Fibroblast of skin of right quadriceps (primary cell): ENCODE results near the gene BRMS1.
"Not testable (repeated sequence)": the region's sequence is repeated elsewhere in the genome, so short reads cannot be mapped to it uniquely, and the experiment has no call there.

ENCODE experiments used
- DNase-seq: peaks from one replicate; pipeline ENCODE4 v3.0.0-alpha.2; 2013

BRMS1 gene

DNA sequence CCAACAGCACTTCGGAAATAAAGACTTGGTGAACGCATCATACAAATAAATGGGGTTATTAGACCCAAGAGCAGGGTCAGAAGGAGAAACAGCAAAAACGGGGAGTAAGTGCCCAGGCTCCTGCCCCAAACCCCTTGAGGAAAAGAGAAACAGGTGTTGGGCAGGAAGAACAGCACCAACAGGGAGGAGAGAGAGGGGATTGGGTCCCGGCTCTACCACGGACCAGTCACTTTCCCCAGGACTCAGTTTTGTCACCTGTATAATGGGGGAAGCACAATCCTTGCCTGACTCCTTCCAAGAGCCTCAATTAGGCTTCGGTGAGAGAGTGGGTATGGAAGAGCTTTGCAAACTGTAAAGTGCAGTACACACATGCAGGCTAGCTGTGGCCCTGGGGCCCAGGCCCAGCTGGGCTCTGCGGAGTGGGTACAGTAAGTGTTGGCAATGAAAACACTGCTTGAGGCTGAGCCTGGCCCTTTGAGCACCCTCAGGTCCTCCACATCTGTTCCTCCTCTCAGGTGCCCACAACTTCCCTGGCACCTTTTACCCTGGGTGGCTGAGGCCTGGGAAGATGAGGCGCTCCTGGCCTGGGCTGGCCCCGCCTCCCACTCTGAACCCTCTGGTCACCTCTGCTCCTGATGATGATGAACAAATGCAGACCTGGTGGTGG, 17.7 kb upstream of the BRMS1 start:
- DNase-seq = no peak

DNA sequence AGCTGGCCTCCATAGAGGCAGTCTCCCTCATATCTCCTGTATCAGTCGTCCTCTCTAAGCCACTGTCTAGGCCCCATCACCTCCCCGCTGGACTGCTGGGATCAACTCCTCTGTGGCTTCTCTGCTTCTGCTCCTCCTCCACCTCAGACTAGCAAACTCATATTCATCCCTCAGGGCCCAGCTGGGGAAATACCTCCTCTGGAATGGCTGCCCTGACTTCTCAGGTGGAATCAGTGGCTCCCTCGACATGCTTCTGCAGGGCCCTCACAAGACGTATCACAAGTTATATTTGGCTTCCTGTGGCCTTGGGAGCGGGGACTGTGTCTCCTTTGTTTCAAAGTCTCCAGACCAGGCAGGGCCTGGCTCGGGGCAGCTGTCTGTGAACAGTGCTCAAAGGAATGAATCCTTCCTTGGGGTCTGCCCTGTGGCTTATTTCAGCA, 16.6 kb upstream of the BRMS1 start:
- DNase-seq = no peak

DNA sequence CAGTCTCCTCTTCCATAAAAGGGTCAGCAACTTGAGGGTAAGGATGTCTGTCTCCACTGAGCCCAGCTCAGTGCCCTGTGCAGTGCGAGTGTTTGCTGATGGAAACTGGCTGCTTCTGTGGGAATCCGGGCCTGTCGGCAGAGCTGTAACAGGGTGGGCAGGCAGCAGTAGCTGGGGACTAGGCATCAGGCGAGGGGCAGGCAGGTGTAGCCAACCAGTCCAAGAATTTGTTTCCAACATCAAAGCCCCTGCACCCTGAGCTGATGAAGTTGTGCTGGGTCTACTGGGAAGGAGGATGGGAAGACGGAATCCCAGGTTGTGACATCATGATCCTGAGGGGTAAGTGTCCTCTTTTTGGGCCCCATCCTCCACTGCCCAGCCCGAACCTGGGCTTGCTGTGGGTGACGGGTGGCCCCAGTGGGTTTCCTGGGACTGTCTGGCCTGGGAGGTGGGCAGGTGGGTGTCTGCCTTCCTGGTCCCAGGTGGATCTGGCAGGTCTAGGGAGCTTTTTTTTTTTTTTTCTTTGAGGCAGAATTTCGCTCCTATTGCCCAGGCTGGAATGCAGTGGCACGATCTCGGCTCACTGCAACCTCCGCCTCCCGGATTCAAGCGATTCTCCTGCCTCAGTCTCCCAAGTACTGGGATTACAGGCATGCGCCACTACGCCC, 15.6 kb upstream of the BRMS1 start:
- no peak for DNase-seq

DNA sequence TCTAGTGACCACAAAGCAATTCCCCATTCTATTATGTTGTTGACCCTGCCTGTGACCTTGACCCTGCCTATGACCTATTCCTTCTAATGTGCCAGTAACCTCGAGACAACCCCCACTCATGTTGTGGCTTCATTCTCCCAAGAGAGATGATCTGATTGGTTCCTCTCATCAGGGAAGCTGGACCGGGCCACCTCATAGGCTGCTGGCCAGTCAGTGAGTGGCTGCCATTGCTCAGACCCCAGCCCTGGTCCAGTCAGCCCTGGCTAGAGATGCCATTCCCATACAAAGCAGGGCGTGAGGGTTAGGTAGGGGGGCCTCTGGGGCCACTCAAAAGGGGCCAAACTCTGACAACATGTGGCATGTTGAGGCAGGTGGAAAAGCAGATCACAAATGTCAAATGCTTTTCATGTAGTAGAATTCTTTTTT, 14.8 kb upstream of the BRMS1 start:
- no peak for DNase-seq

DNA sequence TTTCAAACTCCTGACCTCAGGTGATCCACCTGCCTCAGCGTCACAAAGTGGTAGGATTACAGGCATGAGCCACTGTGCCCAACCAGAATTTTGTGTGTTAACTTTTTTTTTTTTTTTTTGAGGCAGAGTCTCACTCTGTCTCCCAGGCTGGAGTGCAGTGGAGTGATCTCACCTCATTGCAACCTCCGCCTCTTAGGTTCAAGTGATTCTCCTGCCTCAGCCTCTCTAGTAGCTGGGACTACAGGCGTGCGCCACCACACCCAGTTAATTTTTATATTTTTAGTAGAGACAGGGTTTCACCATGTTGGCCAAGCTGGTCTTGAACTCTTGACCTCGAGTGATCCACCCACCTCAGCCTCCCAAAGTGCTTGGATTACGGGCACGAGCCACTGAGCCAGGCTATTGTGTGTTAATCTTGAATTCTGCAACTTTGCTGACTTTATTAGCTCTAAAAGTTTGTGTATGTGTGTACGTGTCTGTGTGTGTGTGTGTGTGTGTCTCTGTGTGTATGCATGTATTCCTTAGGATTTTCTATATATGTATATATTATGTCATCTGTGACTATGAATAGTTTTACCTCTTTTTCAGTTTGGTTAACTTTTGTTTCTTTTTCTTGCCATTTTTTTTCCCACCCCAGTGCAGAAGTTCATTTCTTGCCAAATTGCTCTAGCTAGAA, 5.8 kb upstream of the BRMS1 start:
- not testable (repeated sequence) for DNase-seq

DNA sequence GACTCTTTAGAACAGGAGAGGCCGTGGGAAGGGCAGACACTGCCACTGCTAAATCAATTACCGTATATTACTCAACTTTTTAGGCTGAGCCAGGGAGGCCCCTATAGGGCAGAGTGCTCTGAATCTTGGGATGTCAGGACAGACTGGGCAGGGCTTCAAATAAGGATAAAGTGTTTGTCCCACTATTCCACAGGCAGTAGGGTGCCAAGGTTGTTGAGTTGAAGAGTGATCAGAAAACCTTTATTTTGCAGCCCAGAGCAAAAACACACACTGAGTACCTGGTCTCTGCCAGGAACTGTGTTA, 4.1 kb upstream of the BRMS1 start:
- no peak for DNase-seq

DNA sequence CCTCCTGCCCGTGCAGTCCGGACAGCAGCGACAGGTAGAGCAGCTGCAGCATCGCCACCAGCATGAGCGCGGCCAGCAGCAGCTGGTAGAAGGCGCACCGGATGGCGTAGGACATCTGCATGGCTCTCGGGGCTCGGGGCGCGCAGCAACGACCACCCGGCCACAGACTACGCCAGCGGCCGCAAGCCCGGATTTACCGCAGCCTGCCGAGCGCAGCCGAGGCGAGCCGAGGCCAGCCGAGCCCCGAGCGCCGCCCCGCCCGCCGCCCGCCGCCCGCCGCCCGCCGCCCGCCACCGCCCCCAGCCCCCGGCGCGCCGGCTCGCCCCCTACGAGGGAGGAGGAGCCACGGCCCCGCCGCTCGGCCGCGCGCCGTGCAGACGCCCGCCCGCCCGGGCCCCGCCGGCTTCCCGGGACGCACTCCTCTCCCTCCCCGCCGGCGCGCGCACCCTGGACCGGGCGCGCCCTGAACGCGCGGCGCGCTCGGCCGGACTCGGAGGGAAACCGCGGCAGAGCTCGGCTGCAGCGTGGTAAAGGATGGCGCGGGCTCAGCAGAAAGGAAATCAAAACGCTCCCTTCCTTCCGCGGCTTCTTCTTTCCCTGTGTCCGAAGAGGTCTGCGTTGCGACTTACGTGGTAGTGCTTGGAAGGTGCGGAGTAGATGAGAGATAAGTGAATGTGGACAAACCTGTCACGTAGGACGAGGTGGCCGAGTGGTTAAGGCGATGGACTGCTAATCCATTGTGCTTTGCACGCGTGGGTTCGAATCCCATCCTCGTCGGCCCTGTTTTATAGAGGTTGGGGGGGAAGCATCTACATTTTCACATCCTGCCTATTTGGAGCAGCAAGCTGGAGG, 2.7 kb upstream of the BRMS1 start, which contains the start of gene B4GAT1:
B4GAT1 (minus strand) TSS at position 205 of the 852 bp plus-strand sequence; CDS start at position 121, 84 bp downstream.
- peak; percentile 93 for DNase-seq

DNA sequence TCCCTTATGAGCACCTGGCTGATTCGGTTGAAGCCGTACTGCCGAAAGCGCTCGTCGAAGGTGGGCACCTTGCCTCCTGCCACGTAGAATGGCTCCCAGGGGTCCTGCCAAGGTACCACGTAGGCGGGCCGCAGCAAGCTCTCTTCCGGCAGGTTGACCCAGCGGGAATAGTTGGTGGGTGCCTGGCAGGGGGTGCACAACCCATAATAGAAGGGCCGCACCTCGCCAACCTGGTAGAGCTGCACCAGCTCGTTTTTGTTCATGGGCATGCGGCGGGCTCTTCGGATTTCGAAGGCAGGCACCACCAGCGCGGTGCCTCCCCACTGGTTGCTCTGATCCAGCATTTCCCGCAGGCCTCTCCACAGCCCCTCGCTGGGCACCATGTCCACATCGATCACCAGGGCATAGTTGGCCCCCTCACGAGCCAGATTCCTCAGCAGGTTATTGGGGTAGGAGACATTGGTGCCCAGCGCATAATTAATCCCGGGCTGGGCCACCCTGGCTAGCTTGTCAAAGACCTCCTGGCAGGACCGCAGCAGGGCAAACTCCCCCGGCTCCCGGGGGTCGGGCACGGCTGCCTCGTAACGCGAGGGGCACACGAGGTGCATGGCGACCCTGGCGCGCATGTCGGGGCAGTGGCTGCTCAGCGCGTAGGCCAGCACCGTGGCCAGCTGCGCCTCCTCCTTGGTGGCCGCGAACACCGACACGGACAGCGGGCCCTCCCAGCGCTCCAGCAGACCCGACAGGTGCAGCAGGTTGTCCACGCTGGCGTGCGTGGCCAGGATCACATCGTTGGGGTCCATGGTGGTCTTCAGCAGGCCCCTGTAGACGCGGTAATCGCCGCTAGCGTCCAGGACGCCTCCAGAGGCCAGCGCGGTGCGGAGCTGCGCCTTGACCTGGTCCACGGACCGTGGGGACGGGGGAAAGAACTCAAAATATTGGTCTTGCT, 1.8 kb upstream of the BRMS1 start:
- no peak for DNase-seq

DNA sequence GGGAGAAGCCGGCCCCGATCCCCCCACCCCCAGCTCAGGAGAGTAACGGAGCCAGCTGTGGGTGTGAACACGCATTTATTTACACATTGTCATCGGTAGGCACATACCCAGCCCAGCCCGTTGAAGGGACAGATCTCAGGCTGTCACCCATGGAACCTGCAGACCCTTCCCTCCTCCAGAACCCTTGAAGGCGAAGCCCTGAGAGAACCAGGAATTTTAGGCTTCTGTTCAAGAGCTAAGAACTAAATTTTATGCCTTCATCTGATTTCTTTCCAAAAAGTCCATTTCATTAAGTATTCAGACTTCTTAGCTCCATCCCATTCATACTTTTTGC, 379 bp upstream of the BRMS1 start:
- no peak for DNase-seq

DNA sequence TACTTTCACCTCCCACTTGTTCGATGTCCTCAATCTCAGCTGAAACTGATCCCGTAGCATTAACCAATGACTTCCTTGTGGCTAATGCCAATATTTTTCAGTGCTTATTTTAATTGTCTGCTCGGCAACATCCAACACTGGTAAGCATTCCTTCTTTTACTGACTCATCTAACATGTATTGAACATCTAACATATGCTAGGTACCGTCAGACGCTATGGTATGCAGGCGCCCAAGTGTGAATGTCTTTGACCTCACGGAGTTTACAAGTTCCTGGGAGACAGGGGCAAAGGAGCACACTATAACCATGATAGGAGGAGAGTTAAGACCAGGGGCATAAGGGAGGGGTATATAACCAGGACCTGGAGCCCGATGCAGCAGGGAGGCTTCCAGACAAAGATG, 1.7 kb downstream of the BRMS1 start:
- DNase-seq = no peak

DNA sequence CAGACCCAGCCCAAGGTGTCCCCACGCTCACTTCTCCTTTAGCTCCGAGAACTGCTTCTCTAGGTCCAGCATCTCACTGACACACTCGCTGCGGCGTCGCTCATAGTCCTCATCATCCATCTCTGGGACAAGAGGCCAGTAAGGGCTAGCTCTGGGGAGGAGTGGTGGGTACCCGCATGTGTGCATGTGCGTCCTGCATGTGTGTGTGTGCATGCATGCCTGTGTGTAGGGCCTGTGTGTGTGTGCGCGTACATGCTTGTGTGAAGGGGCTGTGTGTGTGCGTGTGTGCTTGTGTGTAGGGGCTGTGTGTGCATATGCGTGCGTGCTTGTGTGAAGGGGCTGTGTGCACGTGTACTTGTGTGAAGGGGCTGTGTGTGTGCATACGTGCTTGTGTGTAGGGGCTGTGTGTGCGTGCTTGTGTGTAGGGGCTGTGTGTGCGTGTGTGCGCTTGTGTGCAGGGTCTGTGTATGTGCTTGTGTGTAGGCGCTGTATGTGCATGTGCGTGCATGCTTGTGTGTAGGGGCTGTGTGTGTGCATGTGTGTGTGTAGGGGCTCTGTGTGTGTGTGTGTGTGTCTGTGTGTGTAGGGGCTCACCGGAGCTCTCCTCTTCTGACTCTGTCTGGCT, 3.3 kb downstream of the BRMS1 start:
- DNase-seq = no peak

DNA sequence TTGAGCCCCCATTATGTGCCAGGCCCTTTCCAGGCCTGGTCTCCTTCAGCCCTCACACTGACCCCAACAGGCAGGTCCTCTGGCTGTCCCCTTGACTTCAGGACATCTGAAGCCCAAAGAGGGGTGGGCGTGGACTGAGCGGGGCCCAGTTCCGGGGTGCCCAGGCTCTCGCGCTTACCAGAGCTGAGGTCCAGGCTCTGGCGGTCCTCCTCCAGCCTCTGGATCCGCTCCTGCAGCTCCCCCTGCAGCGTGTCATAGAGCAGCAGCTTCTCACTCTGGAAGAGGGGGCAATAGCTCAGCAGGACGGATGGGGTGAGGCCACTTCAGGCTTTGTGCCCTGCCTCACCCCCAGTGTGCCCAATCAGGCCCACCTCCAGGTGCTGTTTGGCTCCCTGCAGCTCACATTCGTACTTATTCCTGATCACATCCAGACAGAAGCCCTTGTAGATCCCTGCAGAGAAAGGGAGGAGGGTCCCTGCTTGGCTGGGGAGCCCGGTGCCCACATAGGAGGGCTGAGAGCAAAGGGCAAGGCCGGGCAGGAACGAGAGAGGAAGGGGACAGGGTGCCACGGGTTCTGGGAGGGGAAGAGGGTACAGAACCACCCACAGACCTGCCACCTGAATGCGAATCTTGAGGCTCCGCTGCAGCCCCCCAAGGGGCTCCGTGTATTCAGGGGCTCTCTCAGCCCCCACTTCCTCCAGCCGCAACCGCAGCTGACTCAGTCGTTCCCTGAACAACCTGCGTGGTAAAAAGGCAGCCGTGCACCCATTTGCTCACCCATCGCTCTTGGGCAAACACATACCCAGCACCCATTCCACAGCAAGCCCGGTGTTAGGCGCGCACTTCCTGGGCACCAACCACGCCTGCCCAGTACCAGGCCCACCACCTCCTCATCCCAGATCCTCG, 4.1 kb downstream of the BRMS1 start:
- DNase-seq = no peak

DNA sequence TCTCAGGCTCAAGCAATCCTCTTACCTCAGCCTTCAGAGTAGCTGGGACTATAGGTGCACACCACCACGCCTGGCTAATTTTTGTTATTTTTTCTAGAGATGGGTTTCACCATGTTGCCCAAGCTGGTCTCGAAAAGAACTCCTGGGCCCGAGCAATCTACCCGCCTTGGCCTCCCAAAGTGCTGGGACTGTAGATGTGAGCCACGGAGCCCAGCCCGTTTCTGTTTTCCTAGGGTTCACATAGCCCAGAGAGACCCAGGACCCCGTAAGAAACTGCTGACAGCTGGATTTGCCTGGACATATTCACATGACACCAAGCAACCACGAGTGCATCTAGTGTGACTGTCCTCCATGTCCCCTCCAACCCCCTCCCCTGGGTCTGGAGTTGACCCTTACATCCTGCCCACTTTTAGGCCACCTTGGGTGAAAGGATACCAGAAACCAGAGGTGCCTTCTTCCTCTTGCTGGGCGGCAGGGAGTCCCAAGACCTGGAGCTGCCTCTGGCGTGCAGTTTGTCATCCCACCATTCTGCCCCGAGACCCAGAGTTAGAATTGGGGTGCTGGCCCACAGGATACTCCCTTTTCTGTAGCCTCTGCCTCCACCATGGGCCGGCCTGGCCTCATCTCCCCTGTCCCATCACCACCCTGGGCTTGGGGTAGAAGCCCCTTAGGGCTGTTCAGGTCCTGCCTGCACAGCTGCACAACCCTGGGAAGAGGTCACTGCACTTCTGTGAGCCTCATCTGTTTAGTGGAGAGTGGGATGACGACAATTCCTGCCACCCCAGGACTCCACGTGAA, 5.0 kb downstream of the BRMS1 start:
- no peak for DNase-seq

DNA sequence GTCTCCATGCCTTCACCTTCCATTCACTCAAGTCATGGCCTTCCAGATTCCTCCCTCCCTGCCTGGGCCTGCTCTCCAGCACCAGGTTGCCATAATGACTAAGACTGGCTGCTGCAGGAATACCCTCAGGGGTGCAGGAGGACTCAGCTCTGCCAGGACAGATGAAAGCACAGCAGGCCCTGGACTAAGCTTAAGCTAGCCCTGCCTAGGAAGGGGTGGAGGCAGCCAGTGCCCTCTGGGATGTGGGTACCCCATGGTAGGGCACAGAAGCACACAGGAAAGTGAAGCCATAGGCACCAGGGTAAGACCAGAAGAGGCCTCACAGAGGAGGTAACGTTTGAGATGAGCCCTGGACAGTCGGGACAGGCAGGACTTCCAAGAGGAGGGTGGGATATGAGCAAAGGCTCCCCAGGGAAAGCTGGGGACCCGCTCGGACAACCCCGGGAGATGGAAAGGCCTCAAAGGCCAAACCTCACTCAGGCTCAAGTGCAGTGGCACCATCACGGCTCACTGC, 5.7 kb downstream of the BRMS1 start:
- no peak for DNase-seq

DNA sequence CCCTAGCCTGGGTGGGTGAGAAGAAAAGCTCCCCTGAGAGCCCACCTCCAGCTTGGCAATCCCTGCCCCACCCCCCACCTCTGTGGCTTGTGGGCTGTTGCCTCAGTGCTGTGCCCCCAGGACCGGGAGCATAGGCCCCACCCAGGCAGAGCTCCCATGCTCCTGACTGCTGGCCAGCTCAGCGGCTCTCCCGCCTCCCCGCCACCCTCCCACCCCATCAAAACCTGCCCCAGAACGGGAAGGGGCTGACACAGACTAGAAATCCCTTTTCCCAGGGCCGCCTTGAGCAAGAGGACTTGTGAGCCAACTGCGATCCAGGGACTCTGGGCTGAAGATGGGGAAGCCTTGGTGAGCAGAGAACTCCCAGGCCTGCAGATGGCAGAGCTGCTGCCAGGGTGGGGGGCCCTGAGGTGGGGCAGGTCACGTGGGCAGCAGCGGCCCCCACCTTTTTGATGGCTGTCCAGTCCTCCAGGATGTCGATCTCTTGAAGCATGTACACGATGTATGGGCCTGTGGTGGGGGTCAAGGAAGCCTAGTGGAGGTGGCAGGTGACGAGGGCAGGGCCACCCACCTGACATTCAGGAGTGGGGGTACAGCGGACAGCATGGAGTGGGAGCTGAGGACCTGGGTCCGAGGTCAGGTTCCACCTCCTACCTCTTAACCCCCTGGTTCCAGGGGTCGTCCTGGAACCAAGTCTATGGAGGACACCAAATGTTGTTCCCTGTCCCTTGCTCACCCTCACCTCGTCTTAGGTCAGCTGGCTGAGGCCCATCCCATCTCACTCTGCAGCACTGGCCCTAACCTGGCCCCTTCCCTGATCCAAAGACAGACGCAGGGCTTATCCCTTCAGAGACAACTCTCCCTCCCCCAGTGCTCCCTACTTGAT, 6.4 kb downstream of the BRMS1 start:
- DNase-seq = no peak

DNA sequence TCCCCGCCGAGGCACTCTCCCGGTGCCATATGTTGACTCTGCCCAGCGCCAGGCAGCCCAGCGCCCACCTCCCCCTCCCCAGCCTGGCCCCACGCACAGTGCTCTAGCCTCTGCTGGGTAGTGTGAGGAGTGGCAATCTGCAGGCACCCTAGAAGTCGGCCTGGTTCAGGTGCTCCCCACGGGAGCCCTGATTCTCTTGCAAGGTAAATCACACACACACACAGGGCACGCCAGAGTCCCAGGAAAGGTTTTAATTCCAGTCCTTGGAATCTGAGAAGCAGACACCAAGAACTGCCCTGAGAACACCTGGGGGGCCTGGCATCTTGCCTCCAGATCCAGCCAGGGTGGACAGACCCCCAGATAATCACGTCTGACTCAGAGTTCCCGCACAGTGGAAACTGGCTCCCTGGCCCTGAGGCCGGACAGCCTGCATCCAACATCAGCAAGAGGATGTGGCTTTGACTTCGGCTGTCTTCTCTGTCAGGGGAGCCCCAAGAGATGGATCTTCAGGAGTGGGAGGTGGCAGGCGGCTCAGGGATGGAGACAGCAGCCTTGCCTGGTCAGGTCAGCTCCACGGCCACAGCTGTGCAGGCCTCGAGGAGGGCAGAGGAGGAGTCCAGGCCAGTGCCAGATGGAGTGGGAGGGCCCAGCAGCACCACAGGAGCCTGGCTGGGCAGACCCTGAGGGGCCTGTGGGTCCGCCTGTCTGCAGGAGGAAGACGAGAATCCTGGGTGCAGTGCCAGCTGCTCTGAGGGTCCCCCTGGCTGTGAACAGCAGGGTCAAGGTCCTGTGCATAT, 7.6 kb downstream of the BRMS1 start:
- DNase-seq = no peak

DNA sequence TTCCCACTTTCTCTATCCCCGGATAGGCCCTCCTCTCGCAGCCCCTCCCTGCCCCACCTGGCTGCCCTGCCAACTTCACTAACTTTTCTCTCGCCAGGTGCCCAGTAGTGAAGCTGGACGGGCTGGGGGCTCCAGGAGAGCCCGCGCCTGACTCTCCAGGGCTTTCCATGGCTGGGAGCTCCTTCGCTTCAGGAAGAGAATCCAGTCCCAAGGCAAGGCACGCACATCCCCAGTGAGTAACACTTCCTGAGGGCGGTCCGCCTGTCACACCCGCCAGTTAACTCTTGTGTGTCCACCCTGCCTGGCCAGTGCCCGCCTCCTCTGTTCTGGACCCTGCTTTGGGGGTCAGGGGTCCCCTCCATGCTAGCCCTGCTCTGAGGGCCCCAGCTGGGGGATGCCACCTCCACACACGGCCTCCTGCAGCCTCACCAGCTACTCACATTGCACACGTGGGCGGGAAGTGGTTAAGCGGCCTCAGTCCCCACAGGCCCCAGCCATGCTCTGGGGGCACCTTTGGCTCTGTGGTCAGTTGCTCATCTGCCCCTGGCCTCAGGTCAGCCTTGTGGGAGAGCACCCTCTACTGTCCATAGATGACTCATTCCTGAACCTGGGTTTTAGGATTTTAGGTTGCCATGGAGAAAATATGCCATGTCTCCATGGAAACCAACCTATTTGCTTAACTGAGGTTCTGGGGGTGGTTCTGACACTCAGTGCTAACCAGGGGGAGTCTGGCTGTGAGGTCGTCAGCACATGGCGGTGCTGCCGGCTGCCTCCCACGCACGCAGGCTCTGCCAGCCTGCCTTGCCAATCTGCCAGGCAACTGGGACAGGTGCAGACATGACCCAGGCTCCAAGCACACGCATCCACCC, 8.4 kb downstream of the BRMS1 start, which contains the start of gene RIN1:
RIN1 (minus strand) TSS at position 201 of the 869 bp plus-strand sequence; CDS start at position 169, 32 bp downstream.
- DNase-seq = peak; percentile 86
